ENCODE measurements around the gene GARIN6. TPM values are rescaled to one million over a fixed set of nuclear protein-coding genes. Genes with fewer than 3 reads are reported as not detected.
"Not testable (repeated sequence)": the region's sequence is repeated elsewhere in the genome, so short reads cannot be mapped to it uniquely, and the experiment has no call there.

Gene GARIN6
- polyA plus RNA-seq, 4 donors: not detected

DNA sequence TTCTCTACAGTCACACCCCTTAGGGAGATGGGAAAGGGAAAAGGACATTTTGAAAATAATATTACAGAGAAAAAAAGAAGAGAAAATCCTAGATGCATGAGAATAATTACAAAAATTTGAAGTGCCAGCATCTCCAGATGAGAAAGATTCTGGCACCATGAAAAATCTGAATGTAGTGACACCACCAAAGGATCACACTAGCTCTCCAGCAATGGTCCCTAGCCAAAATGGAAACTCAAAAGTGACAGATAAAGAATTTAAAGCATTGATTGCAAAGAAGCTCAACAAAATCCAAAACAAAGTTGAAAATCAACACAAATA is 27.4 kb upstream of the GARIN6 start:
- Histone ChIP-seq H3K4me1 (ENCODE audit: control insufficient read depth in 3 of 3, insufficient read depth in 2 of 3, low read depth in 1 of 3, low read length in 2 of 3) (no peaks in the 10 kb centered on the region), H3K4me3 (ENCODE audit: low read depth in 1 of 3, low read length in 3 of 3) (no peak overlapping the region), H3K36me3 (ENCODE audit: control insufficient read depth in 3 of 3, insufficient read depth in 2 of 3, low read depth in 1 of 3, low read length in 3 of 3) (no peaks in the 10 kb centered on the region), H3K9me3 (ENCODE audit: control insufficient read depth in 2 of 2, insufficient read depth in 1 of 2, low read depth in 1 of 2, low read length in 1 of 2) (peaks cover 0 to 13% of the 10 kb centered on the region in 2 donors), H3K27me3 (ENCODE audit: control insufficient read depth in 3 of 3, insufficient read depth in 3 of 3, low read length in 3 of 3) (no peaks in the 10 kb centered on the region), H3K27ac (ENCODE audit: low read depth in 1 of 3, low read length in 2 of 3) (no peak overlapping the region)
- FAIRE-seq (no peak), DNase-seq (no peak)

DNA sequence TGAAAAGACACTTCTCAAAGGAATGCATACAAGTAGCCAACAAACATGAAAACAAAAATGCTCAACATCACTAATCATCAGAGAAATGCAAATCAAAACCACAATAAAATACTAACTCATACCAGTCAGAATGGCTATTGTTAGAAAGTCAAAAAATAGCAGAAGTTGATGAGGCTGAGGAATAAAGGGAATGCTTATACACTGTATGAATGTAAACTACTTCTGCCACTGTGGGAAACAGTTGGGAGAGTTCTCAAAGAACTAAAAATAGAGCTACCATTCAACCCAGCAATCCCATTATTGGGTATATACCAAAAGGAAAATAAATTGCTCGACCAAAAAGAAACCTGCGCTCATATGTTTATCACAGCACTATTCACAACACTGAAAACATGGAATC is 23.0 kb upstream of the GARIN6 start:
- not testable (repeated sequence) for FAIRE-seq; H3K27me3 ChIP-seq (ENCODE audit: control insufficient read depth in 3 of 3, insufficient read depth in 3 of 3, low read length in 3 of 3); H3K4me3 ChIP-seq (ENCODE audit: low read depth in 1 of 3, low read length in 3 of 3); H3K27ac ChIP-seq (ENCODE audit: low read depth in 1 of 3, low read length in 2 of 3); DNase-seq; H3K36me3 ChIP-seq (ENCODE audit: control insufficient read depth in 3 of 3, insufficient read depth in 2 of 3, low read depth in 1 of 3, low read length in 3 of 3); H3K4me1 ChIP-seq (ENCODE audit: control insufficient read depth in 3 of 3, insufficient read depth in 2 of 3, low read depth in 1 of 3, low read length in 2 of 3); H3K9me3 ChIP-seq (ENCODE audit: control insufficient read depth in 2 of 2, insufficient read depth in 1 of 2, low read depth in 1 of 2, low read length in 1 of 2)
- WGBS, 3 donors: 85 to 91% (median 91%) methylated on average over 2 of the region's 2 CpGs

DNA sequence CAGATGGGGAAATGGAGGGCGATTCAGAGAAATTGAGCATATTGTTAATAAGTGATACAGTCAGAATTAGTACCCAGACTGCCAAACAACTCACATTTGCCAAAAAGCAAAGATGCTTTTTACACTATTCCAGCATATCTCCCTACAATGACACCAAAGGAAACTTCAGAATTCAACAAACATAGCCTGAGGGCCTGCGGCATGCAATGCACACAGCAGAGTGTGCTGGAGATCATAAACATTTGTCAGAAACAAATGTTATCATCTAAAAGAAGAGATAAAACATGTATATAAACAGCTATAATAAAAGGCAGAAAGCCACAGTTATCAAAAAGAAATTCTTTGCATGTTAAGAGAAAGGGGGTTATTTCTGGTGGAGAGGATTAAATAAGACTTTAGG is 20.1 kb upstream of the GARIN6 start:
- no peak overlapping the region for H3K27ac ChIP-seq (ENCODE audit: low read depth in 1 of 3, low read length in 2 of 3)
- H3K27me3 ChIP-seq (ENCODE audit: control insufficient read depth in 3 of 3, insufficient read depth in 3 of 3, low read length in 3 of 3): no peaks in the 10 kb centered on the region
- H3K4me3 ChIP-seq (ENCODE audit: low read depth in 1 of 3, low read length in 3 of 3): no peak overlapping the region
- FAIRE-seq (no peak), DNase-seq (no peak)
- H3K36me3 ChIP-seq (ENCODE audit: control insufficient read depth in 3 of 3, insufficient read depth in 2 of 3, low read depth in 1 of 3, low read length in 3 of 3): no peaks in the 10 kb centered on the region
- WGBS, 3 donors: 55 to 67% (median 64%) methylated on average over 2 of the region's 2 CpGs
- H3K4me1 ChIP-seq (ENCODE audit: control insufficient read depth in 3 of 3, insufficient read depth in 2 of 3, low read depth in 1 of 3, low read length in 2 of 3): no peaks in the 10 kb centered on the region
- H3K9me3 ChIP-seq (ENCODE audit: control insufficient read depth in 2 of 2, insufficient read depth in 1 of 2, low read depth in 1 of 2, low read length in 1 of 2): no peaks in the 10 kb centered on the region

DNA sequence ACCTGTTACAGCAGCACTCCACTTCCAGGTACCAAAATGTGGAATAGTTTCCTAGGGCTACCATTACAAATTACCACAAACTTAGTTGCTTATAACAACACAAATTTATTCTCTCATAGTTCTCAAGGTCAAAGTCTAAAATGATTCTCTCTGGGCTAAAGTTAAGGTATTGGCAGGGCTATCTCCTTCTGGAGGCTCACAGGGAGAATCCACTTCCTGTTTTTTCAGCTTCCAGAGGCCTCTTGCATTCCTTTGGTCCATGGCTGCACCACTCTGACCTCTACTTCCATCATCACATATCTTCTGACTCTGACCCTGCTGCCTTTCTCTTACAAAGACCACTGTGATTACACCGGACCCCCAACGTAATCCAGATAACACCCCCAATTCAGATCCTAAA is 2.9 kb upstream of the GARIN6 start:
- H3K9me3 ChIP-seq (ENCODE audit: control insufficient read depth in 2 of 2, insufficient read depth in 1 of 2, low read depth in 1 of 2, low read length in 1 of 2): no peaks in the 10 kb centered on the region
- H3K27me3 ChIP-seq (ENCODE audit: control insufficient read depth in 3 of 3, insufficient read depth in 3 of 3, low read length in 3 of 3): no peaks in the 10 kb centered on the region
- FAIRE-seq (no peak), DNase-seq (no peak)
- H3K27ac ChIP-seq (ENCODE audit: low read depth in 1 of 3, low read length in 2 of 3): no peak overlapping the region
- H3K4me1 ChIP-seq (ENCODE audit: control insufficient read depth in 3 of 3, insufficient read depth in 2 of 3, low read depth in 1 of 3, low read length in 2 of 3): no peaks in the 10 kb centered on the region
- no peak overlapping the region for H3K4me3 ChIP-seq (ENCODE audit: low read depth in 1 of 3, low read length in 3 of 3)
- no peaks in the 10 kb centered on the region for H3K36me3 ChIP-seq (ENCODE audit: control insufficient read depth in 3 of 3, insufficient read depth in 2 of 3, low read depth in 1 of 3, low read length in 3 of 3)
- 86 to 92% (median 86%) methylated on average over 2 of the region's 2 CpGs for WGBS, 3 donors

DNA sequence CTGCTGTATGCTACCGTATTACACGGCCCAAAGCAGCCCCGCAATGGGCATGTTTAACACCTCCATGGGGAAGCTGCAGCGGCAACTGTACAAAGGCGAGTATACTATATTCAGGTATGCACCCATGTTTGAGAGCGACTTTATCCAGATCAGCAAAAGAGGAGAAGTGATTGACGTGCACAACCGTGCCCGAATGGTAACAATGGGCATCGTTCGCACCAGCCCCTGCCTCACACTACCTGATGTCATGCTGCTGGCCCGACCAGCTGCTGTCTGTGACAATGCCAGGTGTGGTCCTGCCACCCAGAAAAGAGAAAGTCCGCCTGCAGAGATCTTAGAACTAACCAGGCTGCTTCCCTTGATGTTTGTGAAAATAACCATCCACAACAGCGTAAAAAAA is 630 bp downstream of the GARIN6 start:
- H3K4me3 ChIP-seq (ENCODE audit: low read depth in 1 of 3, low read length in 3 of 3): no peak overlapping the region
- no peaks in the 10 kb centered on the region for H3K27me3 ChIP-seq (ENCODE audit: control insufficient read depth in 3 of 3, insufficient read depth in 3 of 3, low read length in 3 of 3)
- FAIRE-seq: no peak
- WGBS, 3 donors: 87 to 92% (median 92%) methylated on average over 14 of the region's 14 CpGs
- no peak for DNase-seq
- no peaks in the 10 kb centered on the region for H3K9me3 ChIP-seq (ENCODE audit: control insufficient read depth in 2 of 2, insufficient read depth in 1 of 2, low read depth in 1 of 2, low read length in 1 of 2)
- H3K4me1 ChIP-seq (ENCODE audit: control insufficient read depth in 3 of 3, insufficient read depth in 2 of 3, low read depth in 1 of 3, low read length in 2 of 3): no peaks in the 10 kb centered on the region
- H3K36me3 ChIP-seq (ENCODE audit: control insufficient read depth in 3 of 3, insufficient read depth in 2 of 3, low read depth in 1 of 3, low read length in 3 of 3): no peaks in the 10 kb centered on the region
- H3K27ac ChIP-seq (ENCODE audit: low read depth in 1 of 3, low read length in 2 of 3): no peak overlapping the region

DNA sequence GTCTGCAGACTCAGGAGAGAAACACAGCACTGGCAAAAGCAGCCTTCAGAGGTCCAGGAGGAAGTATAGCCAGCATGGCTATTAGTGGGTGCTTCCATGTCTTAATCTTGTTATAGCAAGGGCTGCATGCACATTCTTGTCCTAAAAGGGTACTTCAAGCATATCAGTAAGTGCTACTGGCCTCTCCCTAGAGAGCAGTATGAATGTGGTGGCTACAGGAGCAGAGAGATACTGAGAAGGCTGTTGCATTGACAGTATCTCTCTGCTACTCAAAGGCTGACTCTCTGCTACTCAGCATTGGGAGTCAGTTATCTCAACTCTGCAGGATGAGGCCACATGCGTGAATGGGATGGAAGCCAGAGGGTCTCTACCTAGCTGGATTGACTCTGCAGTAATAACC is 2.0 kb downstream of the GARIN6 start:
- FAIRE-seq (no peak), DNase-seq (no peak)

DNA sequence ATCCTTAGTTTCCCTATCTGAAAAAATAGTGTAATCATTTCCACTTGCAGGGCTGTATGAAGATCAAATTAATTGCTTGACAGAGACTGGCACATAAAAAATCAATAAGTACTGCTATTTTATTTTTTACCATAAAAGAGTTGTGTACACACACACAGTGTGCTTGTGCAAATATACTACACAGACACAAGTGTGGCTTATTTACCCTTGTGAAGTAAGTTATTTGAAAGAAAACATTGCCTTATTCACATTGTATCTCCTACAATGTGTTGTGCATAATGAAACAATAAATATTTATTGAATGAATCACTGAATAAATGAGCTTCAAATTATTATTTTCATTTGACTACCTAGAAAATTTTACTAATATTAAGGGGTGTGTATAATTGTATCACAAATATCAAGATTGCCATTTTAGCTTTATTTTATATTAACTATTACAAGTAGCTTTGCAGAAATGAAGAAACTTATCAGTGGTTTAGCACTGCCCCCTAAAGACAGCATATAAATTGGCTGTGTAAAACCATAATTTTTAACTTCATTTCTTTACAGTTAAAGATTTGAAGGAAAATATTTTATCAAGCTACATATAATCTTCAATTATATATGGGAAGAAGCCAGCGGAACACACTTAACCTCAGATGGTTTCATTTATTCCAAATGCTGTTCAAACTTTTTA is 11.3 kb downstream of the GARIN6 start:
- no peak for FAIRE-seq
- 79 to 88% (median 87%) methylated on average over 1 of the region's 1 CpG for WGBS, 3 donors
- Histone ChIP-seq H3K36me3 (ENCODE audit: control insufficient read depth in 3 of 3, insufficient read depth in 2 of 3, low read depth in 1 of 3, low read length in 3 of 3) (no peaks in the 10 kb centered on the region), H3K4me1 (ENCODE audit: control insufficient read depth in 3 of 3, insufficient read depth in 2 of 3, low read depth in 1 of 3, low read length in 2 of 3) (no peaks in the 10 kb centered on the region), H3K4me3 (ENCODE audit: low read depth in 1 of 3, low read length in 3 of 3) (no peak overlapping the region), H3K9me3 (ENCODE audit: control insufficient read depth in 2 of 2, insufficient read depth in 1 of 2, low read depth in 1 of 2, low read length in 1 of 2) (no peaks in the 10 kb centered on the region), H3K27ac (ENCODE audit: low read depth in 1 of 3, low read length in 2 of 3) (no peak overlapping the region), H3K27me3 (ENCODE audit: control insufficient read depth in 3 of 3, insufficient read depth in 3 of 3, low read length in 3 of 3) (no peaks in the 10 kb centered on the region)
- no peak for DNase-seq

More for the DNA sequence above, 2.0 kb downstream of the GARIN6 start:
- Histone ChIP-seq H3K4me3 (ENCODE audit: low read depth in 1 of 3, low read length in 3 of 3) (no peak overlapping the region), H3K4me1 (ENCODE audit: control insufficient read depth in 3 of 3, insufficient read depth in 2 of 3, low read depth in 1 of 3, low read length in 2 of 3) (no peaks in the 10 kb centered on the region), H3K27me3 (ENCODE audit: control insufficient read depth in 3 of 3, insufficient read depth in 3 of 3, low read length in 3 of 3) (no peaks in the 10 kb centered on the region), H3K36me3 (ENCODE audit: control insufficient read depth in 3 of 3, insufficient read depth in 2 of 3, low read depth in 1 of 3, low read length in 3 of 3) (no peaks in the 10 kb centered on the region), H3K9me3 (ENCODE audit: control insufficient read depth in 2 of 2, insufficient read depth in 1 of 2, low read depth in 1 of 2, low read length in 1 of 2) (no peaks in the 10 kb centered on the region), H3K27ac (ENCODE audit: low read depth in 1 of 3, low read length in 2 of 3) (no peak overlapping the region)
- 32 to 58% (median 56%) methylated on average over 1 of the region's 1 CpG for WGBS, 3 donors

DNA sequence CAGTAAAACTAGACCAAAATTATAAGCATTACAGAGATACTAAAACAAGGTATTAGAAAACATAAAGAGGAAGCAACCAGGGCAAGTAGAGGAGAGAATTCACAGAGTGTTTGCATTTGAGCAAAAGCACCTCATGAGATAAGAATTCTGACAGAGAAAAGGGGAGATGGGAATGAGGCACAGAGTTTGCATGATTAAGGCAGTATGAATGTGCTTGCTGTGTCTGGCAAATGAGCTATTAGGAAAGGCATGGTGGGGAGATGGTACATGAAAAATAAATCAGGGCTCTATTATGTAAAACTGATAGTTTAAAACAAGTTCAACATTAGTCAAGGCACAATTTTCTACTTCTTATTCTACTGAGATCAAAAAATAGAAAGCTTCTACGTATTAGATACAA is 23.1 kb downstream of the GARIN6 start:
- no peaks in the 10 kb centered on the region for H3K36me3 ChIP-seq (ENCODE audit: control insufficient read depth in 3 of 3, insufficient read depth in 2 of 3, low read depth in 1 of 3, low read length in 3 of 3)
- 61 to 82% (median 64%) methylated on average over 1 of the region's 1 CpG for WGBS, 3 donors
- H3K4me1 ChIP-seq (ENCODE audit: control insufficient read depth in 3 of 3, insufficient read depth in 2 of 3, low read depth in 1 of 3, low read length in 2 of 3): no peaks in the 10 kb centered on the region
- FAIRE-seq: no peak
- H3K9me3 ChIP-seq (ENCODE audit: control insufficient read depth in 2 of 2, insufficient read depth in 1 of 2, low read depth in 1 of 2, low read length in 1 of 2): no peaks in the 10 kb centered on the region
- DNase-seq: no peak
- no peak overlapping the region for H3K4me3 ChIP-seq (ENCODE audit: low read depth in 1 of 3, low read length in 3 of 3)
- H3K27ac ChIP-seq (ENCODE audit: low read depth in 1 of 3, low read length in 2 of 3): no peak overlapping the region
- H3K27me3 ChIP-seq (ENCODE audit: control insufficient read depth in 3 of 3, insufficient read depth in 3 of 3, low read length in 3 of 3): no peaks in the 10 kb centered on the region

DNA sequence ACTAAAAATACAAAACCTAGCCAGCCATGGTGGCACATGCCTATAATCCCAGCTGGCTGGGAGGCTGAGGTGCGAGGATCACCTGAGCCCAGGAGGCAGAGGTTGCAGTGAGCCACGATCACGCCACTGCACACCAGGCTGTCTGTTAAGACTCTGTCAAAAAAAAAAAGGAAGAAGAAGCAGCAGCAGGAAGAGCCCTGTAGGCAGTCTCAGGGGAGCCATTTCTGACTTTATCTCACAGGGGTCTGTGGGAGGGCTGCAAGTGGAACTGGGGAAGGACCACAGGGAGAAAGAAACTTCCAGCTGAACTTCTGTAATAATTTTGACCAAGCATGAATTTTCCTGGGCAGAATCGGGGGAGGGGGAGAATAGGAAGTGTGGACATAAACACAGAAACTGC is 32.7 kb downstream of the GARIN6 start:
- H3K4me3 ChIP-seq (ENCODE audit: low read depth in 1 of 3, low read length in 3 of 3): no peak overlapping the region
- no peaks in the 10 kb centered on the region for H3K36me3 ChIP-seq (ENCODE audit: control insufficient read depth in 3 of 3, insufficient read depth in 2 of 3, low read depth in 1 of 3, low read length in 3 of 3)
- no peak overlapping the region for H3K27ac ChIP-seq (ENCODE audit: low read depth in 1 of 3, low read length in 2 of 3)
- H3K9me3 ChIP-seq (ENCODE audit: control insufficient read depth in 2 of 2, insufficient read depth in 1 of 2, low read depth in 1 of 2, low read length in 1 of 2): peaks cover 0 to 3% of the 10 kb centered on the region in 2 donors
- H3K4me1 ChIP-seq (ENCODE audit: control insufficient read depth in 3 of 3, insufficient read depth in 2 of 3, low read depth in 1 of 3, low read length in 2 of 3): no peaks in the 10 kb centered on the region
- WGBS, 3 donors: 67 to 77% (median 72%) methylated on average over 4 of the region's 4 CpGs
- no peak for DNase-seq
- no peak for FAIRE-seq
- no peaks in the 10 kb centered on the region for H3K27me3 ChIP-seq (ENCODE audit: control insufficient read depth in 3 of 3, insufficient read depth in 3 of 3, low read length in 3 of 3)

Data from small intestine (tissue), 7 donors.